ENCODE measurements around the gene TRPM2. TPM values are rescaled to one million over a fixed set of nuclear protein-coding genes. Genes with fewer than 3 reads are reported as not detected.
A peak's percentile ranks its signal among the peaks of the same experiment; 100 is the strongest.

Gene TRPM2
- total and polyA plus RNA-seq, 10 of the 15 experiments (the other 5 are each of a cell fraction or from before 2014, with no cell fraction given), result 0.03 to 9.1 (median 2.6) TPM

DNA sequence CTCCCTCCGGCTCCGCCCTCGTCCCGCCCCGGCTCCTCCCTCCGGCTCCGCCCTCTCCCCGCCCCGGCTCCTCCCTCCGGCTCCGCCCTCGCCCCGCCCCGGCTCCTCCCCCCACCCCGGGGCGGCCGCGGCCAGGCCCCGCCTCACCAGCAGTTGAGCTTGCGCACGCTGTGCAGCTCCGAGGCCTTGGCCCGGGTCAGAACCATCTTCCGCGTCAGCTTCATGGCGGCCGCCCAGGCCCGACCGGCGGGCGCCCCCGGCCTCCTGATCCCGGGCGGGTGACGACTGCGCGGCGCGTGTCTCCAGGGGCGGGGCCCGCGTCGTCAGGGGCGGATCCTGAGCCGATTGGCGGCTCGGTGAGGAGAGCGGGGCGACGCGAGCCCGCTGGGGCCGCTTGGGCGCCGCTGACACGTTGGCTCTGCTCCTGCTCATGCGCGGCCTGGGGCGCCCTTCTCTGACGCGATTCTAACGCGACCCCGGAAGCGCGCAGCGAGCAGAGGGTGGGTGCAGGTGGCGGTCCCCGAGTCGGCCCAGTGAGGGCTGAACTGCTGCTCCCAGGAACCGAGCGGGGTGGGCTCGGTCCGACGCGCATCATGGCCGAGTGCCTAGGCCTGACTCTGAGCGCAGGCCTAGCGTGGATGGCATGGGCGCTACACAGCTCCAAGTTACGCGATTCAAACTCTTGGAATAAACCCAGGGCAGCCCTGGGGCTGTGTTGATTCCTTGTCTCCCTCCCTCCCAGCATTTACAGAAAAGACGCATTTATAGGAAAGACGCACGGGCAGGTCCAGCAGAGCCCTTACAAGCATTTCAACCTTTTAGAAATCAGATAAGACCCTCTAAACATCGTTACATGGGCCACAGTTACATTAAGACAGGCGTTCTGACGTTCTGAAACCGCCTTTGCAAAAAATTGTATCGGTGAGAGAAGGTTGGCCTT, 14.2 kb upstream of the TRPM2 start, which contains the start of gene CFAP410 (continued):
- TF ChIP-seq, protein P1, sequence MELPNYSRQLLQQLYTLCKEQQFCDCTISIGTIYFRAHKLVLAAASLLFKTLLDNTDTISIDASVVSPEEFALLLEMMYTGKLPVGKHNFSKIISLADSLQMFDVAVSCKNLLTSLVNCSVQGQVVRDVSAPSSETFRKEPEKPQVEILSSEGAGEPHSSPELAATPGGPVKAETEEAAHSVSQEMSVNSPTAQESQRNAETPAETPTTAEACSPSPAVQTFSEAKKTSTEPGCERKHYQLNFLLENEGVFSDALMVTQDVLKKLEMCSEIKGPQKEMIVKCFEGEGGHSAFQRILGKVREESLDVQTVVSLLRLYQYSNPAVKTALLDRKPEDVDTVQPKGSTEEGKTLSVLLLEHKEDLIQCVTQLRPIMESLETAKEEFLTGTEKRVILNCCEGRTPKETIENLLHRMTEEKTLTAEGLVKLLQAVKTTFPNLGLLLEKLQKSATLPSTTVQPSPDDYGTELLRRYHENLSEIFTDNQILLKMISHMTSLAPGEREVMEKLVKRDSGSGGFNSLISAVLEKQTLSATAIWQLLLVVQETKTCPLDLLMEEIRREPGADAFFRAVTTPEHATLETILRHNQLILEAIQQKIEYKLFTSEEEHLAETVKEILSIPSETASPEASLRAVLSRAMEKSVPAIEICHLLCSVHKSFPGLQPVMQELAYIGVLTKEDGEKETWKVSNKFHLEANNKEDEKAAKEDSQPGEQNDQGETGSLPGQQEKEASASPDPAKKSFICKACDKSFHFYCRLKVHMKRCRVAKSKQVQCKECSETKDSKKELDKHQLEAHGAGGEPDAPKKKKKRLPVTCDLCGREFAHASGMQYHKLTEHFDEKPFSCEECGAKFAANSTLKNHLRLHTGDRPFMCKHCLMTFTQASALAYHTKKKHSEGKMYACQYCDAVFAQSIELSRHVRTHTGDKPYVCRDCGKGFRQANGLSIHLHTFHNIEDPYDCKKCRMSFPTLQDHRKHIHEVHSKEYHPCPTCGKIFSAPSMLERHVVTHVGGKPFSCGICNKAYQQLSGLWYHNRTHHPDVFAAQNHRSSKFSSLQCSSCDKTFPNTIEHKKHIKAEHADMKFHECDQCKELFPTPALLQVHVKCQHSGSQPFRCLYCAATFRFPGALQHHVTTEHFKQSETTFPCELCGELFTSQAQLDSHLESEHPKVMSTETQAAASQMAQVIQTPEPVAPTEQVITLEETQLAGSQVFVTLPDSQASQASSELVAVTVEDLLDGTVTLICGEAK (IDR thresholded peaks at IDR 0.05; ENCODE audit: borderline replicate concordance), result peak; percentile 54
- TF ChIP-seq EP300 (IDR thresholded peaks at IDR 0.05; ENCODE audit: borderline replicate concordance in 1 of 2, control insufficient read depth in 1 of 2, low read depth in 2 of 2, low read length in 2 of 2), result no peak
- TF ChIP-seq TCF7 (IDR thresholded peaks at IDR 0.05; ENCODE audit: borderline replicate concordance), result no peak
- TF ChIP-seq BHLHE40 (IDR thresholded peaks at IDR 0.05; ENCODE audit: borderline replicate concordance in 1 of 2, low read depth in 2 of 2, low read length in 1 of 2), result peak; percentile 54 to 84; a peak in 3 of 4 replicates
- TF ChIP-seq, protein P2, sequence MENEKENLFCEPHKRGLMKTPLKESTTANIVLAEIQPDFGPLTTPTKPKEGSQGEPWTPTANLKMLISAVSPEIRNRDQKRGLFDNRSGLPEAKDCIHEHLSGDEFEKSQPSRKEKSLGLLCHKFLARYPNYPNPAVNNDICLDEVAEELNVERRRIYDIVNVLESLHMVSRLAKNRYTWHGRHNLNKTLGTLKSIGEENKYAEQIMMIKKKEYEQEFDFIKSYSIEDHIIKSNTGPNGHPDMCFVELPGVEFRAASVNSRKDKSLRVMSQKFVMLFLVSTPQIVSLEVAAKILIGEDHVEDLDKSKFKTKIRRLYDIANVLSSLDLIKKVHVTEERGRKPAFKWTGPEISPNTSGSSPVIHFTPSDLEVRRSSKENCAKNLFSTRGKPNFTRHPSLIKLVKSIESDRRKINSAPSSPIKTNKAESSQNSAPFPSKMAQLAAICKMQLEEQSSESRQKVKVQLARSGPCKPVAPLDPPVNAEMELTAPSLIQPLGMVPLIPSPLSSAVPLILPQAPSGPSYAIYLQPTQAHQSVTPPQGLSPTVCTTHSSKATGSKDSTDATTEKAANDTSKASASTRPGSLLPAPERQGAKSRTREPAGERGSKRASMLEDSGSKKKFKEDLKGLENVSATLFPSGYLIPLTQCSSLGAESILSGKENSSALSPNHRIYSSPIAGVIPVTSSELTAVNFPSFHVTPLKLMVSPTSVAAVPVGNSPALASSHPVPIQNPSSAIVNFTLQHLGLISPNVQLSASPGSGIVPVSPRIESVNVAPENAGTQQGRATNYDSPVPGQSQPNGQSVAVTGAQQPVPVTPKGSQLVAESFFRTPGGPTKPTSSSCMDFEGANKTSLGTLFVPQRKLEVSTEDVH (IDR thresholded peaks at IDR 0.05; ENCODE audit: low read depth, partially characterized antibody), result peak; percentile 66
- peak; percentile 74; the same call in 1 of the 2 replicates for TF ChIP-seq DPF2 (IDR thresholded peaks at IDR 0.05)
- peak; percentile 76 for TF ChIP-seq PKNOX1 (IDR thresholded peaks at IDR 0.05)
- no peak for TF ChIP-seq ZNF592 (IDR thresholded peaks at IDR 0.05)
- no peak for TF ChIP-seq CEBPB (IDR thresholded peaks at IDR 0.05; ENCODE audit: borderline replicate concordance in 1 of 2, low read depth in 2 of 2, low read length in 2 of 2)
- peak; percentile 81 for TF ChIP-seq SP1 (IDR thresholded peaks at IDR 0.05; ENCODE audit: low read depth, low read length)
- TF ChIP-seq CBX5 (IDR thresholded peaks at IDR 0.05; ENCODE audit: low read depth), result 0 out of 2 replicates have a peak, but pooled peaks have one; percentile 39
- peak; percentile 97 for TF ChIP-seq MXI1 (IDR thresholded peaks at IDR 0.05; ENCODE audit: low read depth, low read length)
- peak; percentile 79; the same call in 1 of the 2 replicates for TF ChIP-seq BACH1 (IDR thresholded peaks at IDR 0.05; ENCODE audit: borderline replicate concordance)
- no peak for TF ChIP-seq PAX8 (IDR thresholded peaks at IDR 0.05)
- TF ChIP-seq YY1 (IDR thresholded peaks at IDR 0.05; ENCODE audit: low read depth, low read length), result peak; percentile 85
